Activated T-cell treated with anti-CD3 and anti-CD28 coated beads, Interleukin-2, amount 50 U/mL, for 48 hours (primary cell): ENCODE data around the gene CCNDBP1.
"Not testable (repeated sequence)": the region's sequence is repeated elsewhere in the genome, so short reads cannot be mapped to it uniquely, and the experiment has no call there.

Source experiments
- DNase-seq, 2 experiments: peaks; one replicate each; pipeline ENCODE4 v3.0.0-alpha.2; 2020

The CCNDBP1 gene, protein sequence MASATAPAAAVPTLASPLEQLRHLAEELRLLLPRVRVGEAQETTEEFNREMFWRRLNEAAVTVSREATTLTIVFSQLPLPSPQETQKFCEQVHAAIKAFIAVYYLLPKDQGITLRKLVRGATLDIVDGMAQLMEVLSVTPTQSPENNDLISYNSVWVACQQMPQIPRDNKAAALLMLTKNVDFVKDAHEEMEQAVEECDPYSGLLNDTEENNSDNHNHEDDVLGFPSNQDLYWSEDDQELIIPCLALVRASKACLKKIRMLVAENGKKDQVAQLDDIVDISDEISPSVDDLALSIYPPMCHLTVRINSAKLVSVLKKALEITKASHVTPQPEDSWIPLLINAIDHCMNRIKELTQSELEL

GRCh38 chr15:43185157-43186002, at the start of gene CCNDBP1:
Gene CCNDBP1 (plus strand): TSS chr15:43185403. CDS start chr15:43185499, 96 bp downstream.
- peak; percentile 94 to 96 for DNase-seq

GRCh38 chr15:43143203-43143941, 41.8 kb upstream of the CCNDBP1 start:
- no peak for DNase-seq

- no peak for DNase-seq
Measured at GRCh38 chr15:43144512-43144911, 40.7 kb upstream of the CCNDBP1 start.

GRCh38 chr15:43146184-43146583, 39.0 kb upstream of the CCNDBP1 start:
- no peak for DNase-seq

DNA sequence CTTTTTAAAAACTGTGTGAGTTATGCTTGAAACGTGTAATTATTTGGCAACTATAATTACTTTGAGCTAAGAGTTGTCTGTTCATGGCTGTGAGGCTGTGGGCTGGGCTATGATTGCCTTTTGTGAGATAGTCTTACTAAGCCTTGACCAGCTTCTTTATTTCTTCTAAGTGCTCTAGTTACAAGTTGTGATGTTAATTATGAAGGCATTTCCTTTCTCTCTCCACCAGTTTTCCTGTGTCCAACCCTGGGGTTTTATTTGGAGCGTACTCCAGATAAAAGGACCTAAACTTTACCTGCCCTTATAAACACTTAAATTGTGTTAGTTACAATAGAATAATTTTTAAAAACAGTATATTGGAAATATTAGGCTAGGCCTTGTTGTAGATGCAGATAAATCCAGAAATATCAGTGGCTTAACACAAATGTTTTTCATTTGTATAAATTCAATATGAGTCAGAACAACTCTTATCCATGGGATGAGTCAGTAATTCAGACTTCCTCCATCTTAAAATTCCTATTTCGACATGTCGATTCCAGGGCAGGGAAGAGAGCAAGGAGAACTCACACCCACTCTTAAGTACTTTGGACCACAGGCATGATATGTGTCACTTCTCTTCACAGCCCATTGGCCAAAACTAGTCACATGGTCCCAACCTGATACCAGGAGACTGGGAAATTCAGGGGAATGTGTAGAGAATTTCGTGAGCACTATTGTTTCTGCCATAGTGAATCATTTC, 34.8 kb upstream of the CCNDBP1 start:
- DNase-seq, result no peak

- DNase-seq, result no peak
Measured at GRCh38 chr15:43151688-43152087, 33.5 kb upstream of the CCNDBP1 start.

GRCh38 chr15:43153269-43153668, 31.9 kb upstream of the CCNDBP1 start:
- DNase-seq, result no peak

- no peak for DNase-seq
Measured at GRCh38 chr15:43165801-43166325, 19.3 kb upstream of the CCNDBP1 start.

GRCh38 chr15:43167261-43167660, 17.9 kb upstream of the CCNDBP1 start:
- DNase-seq, result not testable (repeated sequence)

GRCh38 chr15:43168192-43169107, 16.8 kb upstream of the CCNDBP1 start:
- no peak for DNase-seq

GRCh38 chr15:43169888-43170287, 15.3 kb upstream of the CCNDBP1 start:
- no peak for DNase-seq

DNA sequence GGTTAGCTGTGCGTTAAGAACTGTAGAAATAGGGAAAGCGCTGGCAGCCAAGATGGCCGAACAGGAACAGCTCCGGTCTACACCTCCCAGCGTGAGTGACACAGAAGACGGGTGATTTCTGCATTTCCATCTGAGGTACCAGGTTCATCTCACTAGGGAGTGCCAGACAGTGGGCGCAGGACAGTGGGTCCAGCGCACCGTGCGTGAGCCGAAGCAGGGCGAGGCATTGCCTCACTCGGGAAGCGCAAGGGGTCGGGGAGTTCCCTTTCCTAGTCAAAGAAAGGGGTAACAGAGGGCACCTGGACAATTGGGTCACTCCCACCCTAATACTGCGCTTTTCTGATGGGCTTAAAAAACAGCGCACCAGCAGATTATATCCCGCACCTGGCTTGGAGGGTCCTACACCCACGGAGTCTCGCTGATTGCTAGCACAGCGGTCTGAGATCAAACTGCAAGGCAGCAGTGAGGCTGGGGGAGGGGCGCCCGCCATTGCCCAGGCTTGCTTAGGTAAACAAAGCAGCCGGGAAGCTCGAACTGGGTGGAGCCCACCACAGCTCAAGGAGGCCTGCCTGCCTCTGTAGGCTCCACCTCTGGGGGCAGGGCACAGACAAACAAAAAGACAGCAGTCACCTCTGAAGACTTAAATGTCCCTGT, 9.4 kb upstream of the CCNDBP1 start:
- not testable (repeated sequence) for DNase-seq

DNA sequence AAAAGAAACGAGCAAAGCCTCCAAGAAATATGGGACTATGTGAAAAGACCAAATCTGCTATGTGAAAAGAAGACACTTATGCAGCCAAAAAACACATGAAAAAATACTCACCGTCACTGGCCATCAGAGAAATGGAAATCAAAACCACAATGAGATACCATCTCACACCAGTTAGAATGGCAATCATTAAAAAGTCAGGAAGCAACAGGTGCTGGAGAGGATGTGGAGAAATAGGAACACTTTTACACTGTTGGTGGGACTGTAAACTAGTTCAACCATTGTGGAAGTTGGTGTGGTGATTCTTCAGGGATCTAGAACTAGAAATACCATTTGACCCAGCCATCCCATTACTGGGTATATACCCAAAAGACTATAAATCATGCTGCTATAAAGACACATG, 8.1 kb upstream of the CCNDBP1 start:
- not testable (repeated sequence) for DNase-seq

- no peak for DNase-seq
Measured at GRCh38 chr15:43183270-43183669, 1.9 kb upstream of the CCNDBP1 start.

DNA sequence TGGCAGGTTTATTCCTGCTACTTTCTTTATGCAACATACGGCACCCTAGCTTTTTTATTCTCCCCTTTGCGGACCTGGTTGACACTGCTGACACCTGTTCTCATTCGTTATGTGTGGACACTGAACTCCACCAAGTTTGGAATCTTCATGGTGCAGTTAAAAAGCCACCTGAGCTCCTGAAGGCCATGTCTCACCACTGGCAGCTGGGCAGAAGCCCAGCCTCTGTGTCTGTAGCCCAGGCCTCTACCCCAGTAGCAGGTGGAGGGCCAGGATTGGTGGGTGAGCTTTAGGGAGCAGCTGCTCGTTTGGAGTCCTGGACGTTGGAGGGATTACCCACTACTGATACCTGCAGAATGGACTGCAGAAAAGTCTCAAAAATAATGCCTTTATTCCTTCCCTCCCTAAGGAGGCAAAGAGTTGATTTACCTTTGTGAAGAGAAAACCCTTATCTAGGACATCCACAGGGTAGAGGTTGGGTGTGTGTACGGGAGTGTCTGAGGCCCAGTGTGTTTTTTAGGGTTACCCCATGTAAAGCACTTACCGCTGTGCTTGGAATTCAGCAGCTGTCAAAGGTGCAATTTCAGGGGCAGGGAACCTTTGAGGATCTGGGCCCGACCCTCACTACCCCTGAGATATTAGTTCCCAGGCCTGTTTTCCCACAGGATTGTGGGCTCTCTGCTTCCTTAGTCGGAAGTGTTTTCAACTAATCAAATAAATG, 637 bp upstream of the CCNDBP1 start:
- no peak for DNase-seq

DNA sequence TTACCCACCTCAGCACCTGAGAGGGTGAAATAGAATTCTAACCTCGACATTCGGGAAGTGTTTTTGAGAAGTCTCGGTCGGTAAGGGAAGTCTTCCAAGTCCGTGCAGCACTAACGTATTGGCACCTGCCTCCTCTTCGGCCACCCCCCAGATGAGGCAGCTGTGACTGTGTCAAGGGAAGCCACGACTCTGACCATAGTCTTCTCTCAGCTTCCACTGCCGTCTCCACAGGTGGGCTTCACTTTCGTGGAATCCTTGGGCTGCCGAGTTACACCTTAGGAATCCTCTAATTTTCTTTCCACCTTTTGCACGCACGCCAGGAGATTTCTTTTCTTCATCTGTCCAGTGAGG, 775 bp downstream of the CCNDBP1 start:
- peak; percentile 56 to 57 for DNase-seq

DNA sequence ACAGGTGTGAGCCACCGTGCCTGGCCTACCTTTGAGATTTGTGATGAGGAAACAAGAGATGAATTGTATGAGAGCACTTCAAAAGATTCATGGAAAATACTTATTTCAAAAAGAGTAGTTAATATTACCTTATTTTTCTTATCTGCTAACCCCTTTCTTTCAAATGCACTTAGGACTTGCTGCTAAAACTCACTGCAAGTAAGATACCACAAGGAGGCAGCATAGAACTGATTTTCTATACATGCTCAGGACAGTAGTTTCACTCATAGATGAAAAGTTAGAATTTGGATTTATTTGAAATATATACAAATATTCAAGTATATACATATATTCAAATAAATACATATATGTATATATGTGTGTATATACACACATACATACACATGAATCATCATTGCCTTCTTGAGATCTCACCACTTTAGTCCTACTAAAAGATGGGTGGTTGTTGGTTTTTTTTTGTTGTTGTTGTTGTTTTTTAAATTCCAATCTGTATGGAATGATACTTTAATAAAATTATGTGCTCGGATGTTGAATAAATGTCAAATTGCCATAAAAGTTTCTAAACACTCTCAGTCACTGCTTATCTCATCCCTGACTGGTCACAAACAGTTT, 2.4 kb downstream of the CCNDBP1 start:
- no peak for DNase-seq

DNA sequence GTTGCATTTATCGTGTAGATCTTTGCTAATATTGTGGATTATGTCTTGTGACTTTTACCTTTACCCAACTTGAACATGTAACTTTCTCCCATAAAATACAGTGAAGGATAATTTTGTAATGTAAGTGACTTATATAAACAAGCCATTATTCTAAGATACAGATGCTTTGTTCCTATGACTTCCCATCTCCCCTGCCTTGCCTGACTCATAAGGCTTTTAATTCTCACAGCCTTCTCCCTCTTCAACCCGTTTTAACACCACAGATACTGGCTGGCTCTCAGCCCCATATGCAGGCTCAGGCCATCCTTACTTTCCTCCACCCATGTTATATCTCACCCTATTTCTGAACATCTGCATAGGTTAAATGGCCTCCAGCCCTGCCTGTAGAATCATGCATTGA, 4.1 kb downstream of the CCNDBP1 start:
- no peak for DNase-seq

DNA sequence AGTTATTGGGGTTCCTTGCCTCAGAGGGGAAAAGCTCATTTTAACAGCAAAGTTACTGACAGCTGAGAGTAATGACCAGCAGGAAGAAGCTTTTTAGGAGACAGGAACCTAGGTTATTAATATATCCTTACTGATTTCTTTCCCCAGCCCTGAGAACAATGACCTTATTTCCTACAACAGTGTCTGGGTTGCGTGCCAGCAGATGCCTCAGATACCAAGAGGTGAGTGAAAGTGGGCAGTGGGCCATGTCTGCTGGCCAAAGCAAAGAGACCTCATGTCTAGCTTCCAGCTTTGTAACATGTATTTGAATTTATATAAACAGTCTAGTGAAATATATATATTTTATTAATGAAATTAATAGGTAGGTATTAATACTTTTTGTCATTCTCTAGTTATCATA, 5.0 kb downstream of the CCNDBP1 start:
- DNase-seq, result no peak

DNA sequence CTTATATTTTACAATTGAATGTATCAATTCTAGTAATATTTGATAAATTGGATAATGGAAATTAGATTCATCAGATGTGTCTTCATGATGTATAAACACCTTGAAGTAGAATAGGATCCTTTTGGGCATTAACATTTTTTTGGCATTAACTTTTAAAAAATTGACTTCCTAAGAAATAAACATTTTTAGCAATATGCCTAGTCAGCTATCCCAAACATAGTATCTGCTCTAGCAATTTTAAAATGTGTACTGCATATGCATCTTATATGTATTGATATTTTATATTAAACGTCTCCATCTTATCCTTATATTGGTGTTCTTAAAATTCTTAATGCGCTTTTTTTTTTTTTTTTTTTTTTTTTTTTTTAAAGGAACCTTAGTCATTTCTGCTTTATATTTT, 8.5 kb downstream of the CCNDBP1 start:
- DNase-seq, result no peak
